ENCODE results near the gene GATA3. TPM values are rescaled to one million over a fixed set of nuclear protein-coding genes. Genes with fewer than 3 reads are reported as not detected.

Gene GATA3
- total and polyA plus RNA-seq, 8 donors, result 1.7 to 4.7 (median 2.7) TPM

- H3K27ac ChIP-seq, result peak overlapping the region in 1 of 2 donors; percentile 48
- H3K4me3 ChIP-seq, result no peak overlapping the region
- ATAC-seq, result peak; percentile 43
- peaks cover 57 to 95% of the 10 kb centered on the region in 2 donors for H3K27me3 ChIP-seq
- no peak for TF ChIP-seq CTCF (IDR thresholded peaks at IDR 0.05)
- H3K9me3 ChIP-seq, result no peaks in the 10 kb centered on the region
- intact Hi-C loops (cut with DNase I), result no loop called here
- no peaks in the 10 kb centered on the region for H3K36me3 ChIP-seq
- DNase-seq, result no peak
- peaks cover 0 to 38% of the 10 kb centered on the region in 2 donors for H3K4me1 ChIP-seq
Measured at GRCh38 chr10:8061274-8062211, 7.1 kb downstream of the GATA3 start.

- Histone ChIP-seq H3K27me3 (peaks cover 47 to 78% of the 10 kb centered on the region in 2 donors), H3K4me1 (peaks cover 0 to 33% of the 10 kb centered on the region in 2 donors), H3K4me3 (no peak overlapping the region), H3K27ac (no peak overlapping the region), H3K36me3 (no peaks in the 10 kb centered on the region), H3K9me3 (no peaks in the 10 kb centered on the region)
- intact Hi-C loops (cut with DNase I), result no loop called here
- no peak for ATAC-seq
- DNase-seq, result no peak
- TF ChIP-seq CTCF (IDR thresholded peaks at IDR 0.05), result no peak
Measured at GRCh38 chr10:8063128-8063908, 8.8 kb downstream of the GATA3 start.

DNA sequence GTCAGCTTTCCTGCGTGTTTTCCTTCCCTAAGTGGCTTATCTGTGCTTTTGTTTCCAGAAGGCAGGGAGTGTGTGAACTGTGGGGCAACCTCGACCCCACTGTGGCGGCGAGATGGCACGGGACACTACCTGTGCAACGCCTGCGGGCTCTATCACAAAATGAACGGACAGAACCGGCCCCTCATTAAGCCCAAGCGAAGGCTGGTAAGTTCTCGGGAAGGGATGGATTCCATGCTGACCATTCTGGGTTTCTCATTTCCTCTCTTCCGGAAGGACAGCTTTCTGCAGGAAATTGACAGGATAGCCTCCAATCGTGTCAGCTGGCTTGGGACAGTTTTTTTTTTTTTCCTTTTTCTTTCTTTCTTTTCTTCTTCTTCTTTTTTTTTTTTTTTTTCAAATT, 9.4 kb downstream of the GATA3 start:
- Histone ChIP-seq H3K27ac (no peak overlapping the region), H3K36me3 (no peaks in the 10 kb centered on the region), H3K4me1 (peaks cover 0 to 27% of the 10 kb centered on the region in 2 donors), H3K9me3 (no peaks in the 10 kb centered on the region), H3K27me3 (peaks cover 43 to 71% of the 10 kb centered on the region in 2 donors), H3K4me3 (no peak overlapping the region)
- no peak for DNase-seq
- intact Hi-C loops (cut with DNase I), result no loop called here
- no peak for TF ChIP-seq CTCF (IDR thresholded peaks at IDR 0.05)
- ATAC-seq, result no peak

DNA sequence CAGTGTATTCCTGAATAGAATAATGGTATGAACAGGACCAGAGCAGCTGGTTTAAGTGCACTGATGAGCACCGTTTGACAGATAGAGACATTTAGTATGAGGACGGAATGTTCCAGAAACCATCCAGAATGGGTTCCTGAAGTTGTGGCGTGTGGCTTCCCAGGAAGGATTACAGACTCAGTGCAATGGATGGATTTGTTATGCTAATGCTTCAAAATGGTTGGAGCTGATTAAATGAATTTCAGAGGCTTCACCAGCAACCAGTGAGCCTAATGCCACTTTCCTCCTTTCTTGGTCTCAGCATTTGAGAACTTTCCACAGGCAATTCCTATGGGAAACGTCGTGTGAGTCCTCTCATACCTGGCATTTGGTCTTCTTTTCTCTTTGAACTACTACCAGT, 9.9 kb downstream of the GATA3 start:
- Histone ChIP-seq H3K27me3 (peaks cover 38 to 66% of the 10 kb centered on the region in 2 donors), H3K27ac (no peak overlapping the region), H3K9me3 (no peaks in the 10 kb centered on the region), H3K4me3 (no peak overlapping the region), H3K36me3 (peaks cover 0 to under 1% of the 10 kb centered on the region in 2 donors), H3K4me1 (peaks cover 0 to 22% of the 10 kb centered on the region in 2 donors)
- no peak for DNase-seq
- intact Hi-C loops (cut with DNase I), result no loop called here
- no peak for TF ChIP-seq CTCF (IDR thresholded peaks at IDR 0.05)
- ATAC-seq, result no peak

GRCh38 chr10:8065651-8066050, 11.2 kb downstream of the GATA3 start:
- peaks cover 32 to 54% of the 10 kb centered on the region in 2 donors for H3K27me3 ChIP-seq
- ATAC-seq (no peak), DNase-seq (no peak)
- intact Hi-C loops (cut with DNase I), result no loop called here
- peaks cover 0 to 8% of the 10 kb centered on the region in 2 donors for H3K36me3 ChIP-seq
- TF ChIP-seq CTCF (IDR thresholded peaks at IDR 0.05), result no peak
- no peaks in the 10 kb centered on the region for H3K9me3 ChIP-seq
- no peak overlapping the region for H3K27ac ChIP-seq
- peaks cover 0 to 10% of the 10 kb centered on the region in 2 donors for H3K4me1 ChIP-seq
- no peak overlapping the region for H3K4me3 ChIP-seq

Measured in left lung (tissue), 10 donors.